NCI-H2196 treated with DMSO at 0.1 percent for 48 hours (cell line): ENCODE data around the gene RPP40.
A peak's percentile ranks its signal among the peaks of the same experiment; 100 is the strongest.
"Not testable (repeated sequence)": the region's sequence is repeated elsewhere in the genome, so short reads cannot be mapped to it uniquely, and the experiment has no call there.

Experiments
- DNase-seq: peaks from one replicate; lab custom pipeline; 2025; ENCODE audit not compliant: unreplicated experiment; lab: John Stamatoyannopoulos, UW

RPP40 gene, protein sequence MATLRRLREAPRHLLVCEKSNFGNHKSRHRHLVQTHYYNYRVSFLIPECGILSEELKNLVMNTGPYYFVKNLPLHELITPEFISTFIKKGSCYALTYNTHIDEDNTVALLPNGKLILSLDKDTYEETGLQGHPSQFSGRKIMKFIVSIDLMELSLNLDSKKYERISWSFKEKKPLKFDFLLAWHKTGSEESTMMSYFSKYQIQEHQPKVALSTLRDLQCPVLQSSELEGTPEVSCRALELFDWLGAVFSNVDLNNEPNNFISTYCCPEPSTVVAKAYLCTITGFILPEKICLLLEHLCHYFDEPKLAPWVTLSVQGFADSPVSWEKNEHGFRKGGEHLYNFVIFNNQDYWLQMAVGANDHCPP

DNA sequence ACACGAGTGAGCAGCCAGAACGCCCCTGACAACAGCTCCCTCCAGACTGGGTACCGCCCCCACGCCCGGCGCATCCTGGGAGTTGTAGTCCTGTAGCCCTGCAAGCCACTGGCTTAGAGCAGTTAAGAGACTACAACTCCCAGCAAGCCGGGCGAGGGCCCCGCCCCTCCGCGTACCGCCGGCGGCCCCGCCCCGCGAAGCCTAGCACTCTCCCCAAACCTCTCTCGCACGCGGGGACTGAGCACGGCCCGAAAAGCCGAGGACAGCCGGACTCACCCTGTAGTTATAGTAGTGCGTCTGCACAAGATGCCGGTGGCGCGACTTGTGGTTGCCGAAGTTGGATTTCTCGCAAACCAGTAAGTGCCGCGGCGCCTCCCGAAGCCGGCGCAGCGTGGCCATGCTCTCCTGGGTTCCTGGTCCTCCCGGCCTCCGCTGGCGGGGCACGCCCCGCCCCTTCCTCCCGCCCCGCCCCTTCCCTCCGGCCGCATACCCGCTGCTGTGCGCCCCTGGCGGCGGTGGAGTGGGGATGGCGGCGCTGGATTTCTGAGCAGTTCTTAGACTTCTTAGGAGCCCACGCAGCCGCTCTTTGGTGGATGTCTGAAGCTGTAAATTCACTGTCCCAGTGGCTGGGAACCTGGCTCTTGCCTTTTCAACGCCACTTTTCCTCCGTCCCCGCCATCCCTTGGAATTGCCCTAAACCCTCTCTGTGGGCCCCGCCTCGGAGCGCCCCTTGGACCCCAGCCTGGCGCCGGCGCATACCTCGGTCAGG lies at the start of gene RPP40:
RPP40 (minus strand) TSS at position 434 of the 769 bp plus-strand sequence; CDS start at position 399, 35 bp downstream.
- peak; percentile 92 for DNase-seq

GRCh38 chr6:5053038-5053437 lies 49.2 kb upstream of the RPP40 start:
- no peak for DNase-seq

- no peak for DNase-seq
Measured at GRCh38 chr6:5051394-5051793, 47.6 kb upstream of the RPP40 start.

DNA sequence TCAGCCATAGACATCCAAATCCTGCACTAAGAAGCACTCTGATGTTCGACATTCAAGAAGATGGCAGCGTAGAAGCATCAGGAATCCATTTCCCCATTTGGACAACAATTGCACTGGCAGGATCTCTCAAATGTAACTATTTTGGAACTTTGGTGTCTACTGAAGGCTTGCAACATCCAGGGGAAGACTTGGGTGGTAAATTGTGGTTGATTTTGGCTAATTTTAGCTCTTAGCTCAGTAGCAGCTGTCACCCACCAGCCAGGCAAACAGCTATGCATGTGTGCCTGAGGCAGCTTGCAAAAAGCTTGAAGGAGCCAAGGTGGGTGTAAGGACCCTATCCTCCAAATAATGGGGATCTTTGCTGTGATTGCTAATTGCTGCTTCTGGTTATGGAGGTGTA lies 46.2 kb upstream of the RPP40 start:
- no peak for DNase-seq

- no peak for DNase-seq
Measured at GRCh38 chr6:5046430-5046829, 42.6 kb upstream of the RPP40 start.

DNA sequence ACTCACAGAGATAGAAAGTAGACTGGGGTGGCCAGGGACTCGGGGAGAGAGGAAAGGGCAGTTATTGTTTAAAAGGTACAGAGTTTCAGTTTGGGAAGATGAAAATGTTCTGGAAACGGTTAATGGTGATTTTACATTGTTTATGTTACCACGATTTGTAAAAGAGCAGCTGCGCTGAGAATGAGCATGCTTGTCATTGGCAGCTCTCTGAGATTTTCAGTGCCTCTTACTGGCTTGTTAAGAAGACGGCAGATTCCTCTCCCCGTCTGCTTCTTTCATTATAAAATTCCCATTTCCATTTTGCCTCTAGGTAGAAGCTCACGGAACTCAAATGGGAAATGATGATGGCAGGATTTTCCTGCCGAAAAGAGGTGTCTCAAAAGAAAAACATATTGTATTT lies 41.6 kb upstream of the RPP40 start:
- no peak for DNase-seq

GRCh38 chr6:5044866-5045265 lies 41.0 kb upstream of the RPP40 start:
- DNase-seq: no peak

DNA sequence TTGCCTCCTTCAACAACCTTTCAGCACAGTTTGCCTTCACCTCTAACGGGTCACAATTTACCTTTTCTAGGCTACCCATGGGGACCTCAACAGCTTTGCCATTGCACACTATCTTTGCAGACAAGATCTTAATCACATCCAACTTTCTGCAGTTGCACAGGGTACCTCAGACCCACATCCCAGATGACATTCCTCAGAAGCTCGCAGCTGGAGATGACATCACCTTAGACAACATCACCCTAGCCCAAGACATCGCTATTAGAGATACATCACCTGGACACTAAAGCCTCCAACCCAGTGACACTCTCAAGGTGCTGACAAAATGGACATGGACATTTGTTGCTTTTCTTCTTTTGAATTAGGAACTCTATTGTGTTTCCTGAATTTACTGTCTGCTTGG lies 38.6 kb upstream of the RPP40 start:
- DNase-seq: no peak

DNA sequence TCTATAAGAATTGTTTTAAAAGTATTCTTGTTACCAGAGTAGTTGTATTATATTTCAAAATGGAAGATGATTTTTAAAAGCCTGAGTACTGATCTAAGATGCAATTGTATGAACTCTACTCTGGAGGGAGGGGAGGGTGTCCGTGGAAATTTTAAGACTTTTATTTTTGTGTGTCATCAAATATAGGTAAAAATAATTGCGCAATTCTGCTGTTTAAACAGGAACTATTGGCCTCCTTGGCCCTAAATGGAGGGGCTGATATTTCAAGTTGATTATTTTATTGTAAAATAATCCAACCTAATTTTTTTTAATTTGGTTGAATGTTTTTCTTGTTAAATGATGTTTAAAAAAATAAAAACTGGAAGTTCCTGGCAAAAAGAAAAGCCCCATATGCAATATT lies 38.1 kb upstream of the RPP40 start:
- DNase-seq: no peak

- DNase-seq: no peak
Measured at GRCh38 chr6:5036269-5036668, 32.4 kb upstream of the RPP40 start.

GRCh38 chr6:5034736-5035135 lies 30.9 kb upstream of the RPP40 start:
- DNase-seq: no peak

- no peak for DNase-seq
Measured at GRCh38 chr6:5034328-5034727, 30.5 kb upstream of the RPP40 start.

GRCh38 chr6:5033214-5033904 lies 29.5 kb upstream of the RPP40 start:
- not testable (repeated sequence) for DNase-seq

- DNase-seq: not testable (repeated sequence)
Measured at GRCh38 chr6:5032706-5033105, 28.9 kb upstream of the RPP40 start.

DNA sequence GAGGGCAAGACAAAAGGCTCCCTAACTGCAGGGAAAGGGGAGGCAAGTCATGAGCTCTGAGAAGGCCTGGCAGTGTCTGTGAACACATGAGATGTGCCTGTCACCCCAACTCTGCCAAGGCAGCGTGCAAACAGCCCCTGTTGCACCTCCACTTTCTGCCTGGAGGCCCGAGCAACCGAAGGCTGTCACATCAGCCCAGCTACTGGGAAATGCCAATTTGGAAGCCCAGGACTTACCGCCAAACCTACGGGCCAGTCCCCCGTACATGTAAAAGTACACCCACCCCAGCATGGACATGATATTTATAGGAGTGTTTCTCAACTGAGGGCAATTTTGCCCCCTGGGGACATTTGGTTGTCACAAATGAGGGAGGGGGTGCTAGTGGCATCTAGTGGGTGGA lies 27.3 kb upstream of the RPP40 start:
- DNase-seq: no peak

GRCh38 chr6:5030596-5031136 lies 26.8 kb upstream of the RPP40 start:
- no peak for DNase-seq

DNA sequence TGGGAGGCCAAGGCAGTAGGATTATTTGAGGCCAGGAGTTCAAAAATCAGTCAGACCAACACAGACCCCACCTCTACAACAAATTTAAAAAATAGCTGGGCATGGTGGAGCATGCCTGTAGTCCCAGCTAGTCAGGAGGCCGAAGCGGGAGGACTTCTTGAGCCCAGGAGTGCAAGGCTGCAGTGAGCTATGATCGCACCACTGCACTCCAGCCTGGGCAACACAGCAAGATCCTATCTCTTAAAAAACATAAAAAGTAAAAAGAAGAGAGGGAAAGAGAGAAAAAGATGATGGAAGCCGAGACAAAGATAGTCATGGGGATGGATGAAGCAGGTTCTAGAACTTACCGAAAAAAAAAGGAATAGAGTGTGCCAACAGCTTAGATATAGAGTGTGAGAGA lies 25.8 kb upstream of the RPP40 start:
- DNase-seq: no peak

- no peak for DNase-seq
Measured at GRCh38 chr6:5028921-5029320, 25.1 kb upstream of the RPP40 start.

- no peak for DNase-seq
Measured at GRCh38 chr6:5028301-5028700, 24.5 kb upstream of the RPP40 start.

- DNase-seq: no peak
Measured at GRCh38 chr6:5025911-5026819, 22.3 kb upstream of the RPP40 start.

DNA sequence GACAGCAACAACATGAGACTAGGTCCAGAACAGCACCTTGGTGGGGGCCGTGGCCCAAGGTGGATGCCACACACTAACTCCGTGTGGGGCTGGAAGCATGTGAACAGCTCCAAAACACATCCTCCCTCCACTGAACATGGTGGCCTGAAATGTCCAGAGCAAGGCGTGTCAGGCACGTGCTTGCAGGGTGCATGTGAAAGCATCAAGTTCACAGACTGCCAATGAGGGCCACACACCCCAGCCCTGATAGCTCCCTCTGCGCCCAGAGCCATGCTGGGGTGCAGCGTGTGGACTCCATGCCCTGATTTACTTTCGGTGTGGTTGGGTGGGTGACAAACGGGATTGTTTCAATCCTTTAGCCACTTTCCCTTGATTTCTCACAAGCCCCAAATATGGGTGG lies 20.1 kb upstream of the RPP40 start:
- DNase-seq: no peak
